ENCODE measurements around the gene PDXK.

GRCh38 chr21:43694437-43695079 is 24.4 kb upstream of the PDXK start:
- TF ChIP-seq EZH2 (IDR thresholded peaks at IDR 0.05; ENCODE audit: borderline replicate concordance, low read depth, low read length, poor library complexity, severe bottlenecking) (no peak), CTCF (conservative IDR thresholded peaks at IDR 0.05; ENCODE audit: low read depth, low read length) (no peak)

Measured in A673 (cell line).